NK-92 (cell line): ENCODE measurements around the gene TFB2M.

Source experiments
- DNase-seq: peaks from one replicate; lab custom pipeline; 2025; ENCODE audit not compliant: unreplicated experiment; lab: John Stamatoyannopoulos, UW

Gene TFB2M

DNA sequence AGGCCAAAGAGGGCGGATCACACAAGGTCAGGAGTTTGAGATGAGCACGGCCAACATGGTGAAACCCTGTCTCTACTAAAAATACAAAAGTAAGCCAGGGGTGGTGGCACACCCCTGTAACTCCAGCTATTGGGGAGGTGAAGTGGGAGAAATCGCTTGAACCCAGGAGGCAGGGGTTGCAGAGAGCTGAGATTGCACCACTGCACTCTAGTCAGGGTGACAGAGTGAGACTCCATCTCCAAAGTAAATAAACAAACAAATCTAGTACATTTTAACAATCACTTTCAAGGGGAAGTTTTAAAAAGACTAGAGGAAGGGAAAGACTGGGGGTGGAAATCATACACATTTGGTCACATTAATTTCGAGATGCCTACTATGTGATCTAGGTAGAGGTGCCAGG is 6.8 kb downstream of the TFB2M start:
- no peak for DNase-seq

DNA sequence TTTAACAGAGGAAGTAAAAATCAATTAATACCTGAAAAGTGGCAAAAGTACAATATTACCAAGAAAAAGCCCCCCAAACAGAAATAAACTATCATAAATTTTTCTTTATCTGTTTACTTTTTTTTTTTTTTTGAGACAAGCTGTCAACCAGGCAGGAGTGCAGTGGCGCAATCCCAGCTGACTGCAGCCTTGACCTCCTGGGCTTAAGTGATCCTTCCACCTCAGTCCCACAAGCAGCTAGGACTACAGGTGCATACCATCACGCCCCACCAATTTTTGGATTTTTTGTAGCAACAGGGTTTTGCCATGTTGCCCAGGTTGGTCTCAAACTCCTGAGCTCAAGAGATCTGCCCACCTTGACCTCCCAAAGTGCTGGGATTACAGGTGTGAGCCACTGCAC is 8.0 kb downstream of the TFB2M start:
- no peak for DNase-seq

DNA sequence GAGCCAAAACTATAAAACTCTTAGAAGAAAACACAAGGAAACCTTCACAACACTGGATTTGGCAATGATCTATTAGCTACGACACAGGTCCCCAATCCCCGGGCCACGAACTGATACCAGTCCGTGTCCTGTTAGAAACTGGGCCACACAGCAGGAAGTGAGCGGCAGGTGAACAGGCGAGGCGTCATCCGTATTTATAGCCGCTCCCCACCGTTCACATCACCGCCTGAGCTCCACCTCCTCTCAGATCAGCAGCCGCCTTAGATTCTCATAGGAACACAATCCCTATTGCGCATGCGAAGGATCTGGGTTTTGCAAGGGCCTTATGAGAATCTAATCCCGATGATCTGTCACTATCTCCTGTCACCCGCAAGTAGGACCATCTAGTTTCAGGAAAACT is 11.9 kb downstream of the TFB2M start:
- no peak for DNase-seq

DNA sequence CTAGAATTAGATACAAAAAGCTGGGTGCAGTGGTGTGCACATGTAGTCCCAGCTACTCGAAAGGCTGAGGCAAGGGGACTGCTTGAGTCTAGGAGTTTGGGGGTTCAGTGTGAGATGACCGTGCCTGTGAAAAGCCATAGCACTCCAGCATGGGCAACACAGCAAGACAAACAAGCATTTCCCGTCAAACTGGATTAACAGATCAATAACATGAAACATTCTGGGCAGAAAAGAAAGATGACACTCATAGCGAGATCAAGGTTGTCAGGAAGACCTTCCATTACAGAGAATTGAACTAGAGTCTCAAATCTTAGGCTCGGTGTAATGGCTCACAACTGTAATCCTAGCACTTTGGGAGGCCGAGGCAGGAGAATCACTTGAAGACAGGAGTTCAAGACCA is 14.0 kb downstream of the TFB2M start:
- DNase-seq = no peak

DNA sequence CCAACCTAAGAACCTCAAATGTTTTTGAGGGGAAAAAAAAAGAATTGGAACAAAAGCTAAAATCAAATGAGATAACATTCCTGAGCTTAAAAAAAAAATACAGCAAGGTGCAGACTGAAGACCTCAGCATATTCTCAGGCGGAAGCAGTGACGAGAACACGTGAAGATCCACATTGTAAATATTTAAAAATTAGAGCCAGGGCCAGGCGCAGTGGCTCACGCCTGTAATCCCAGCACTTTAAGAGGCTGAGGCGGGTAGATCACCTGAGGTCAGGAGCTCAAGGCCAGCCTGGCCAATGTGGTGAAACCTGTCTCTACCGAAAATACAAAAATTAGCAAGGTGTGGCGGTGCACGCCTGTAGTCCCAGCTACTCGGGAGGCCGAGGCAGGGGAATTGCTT is 15.7 kb downstream of the TFB2M start:
- DNase-seq = no peak

DNA sequence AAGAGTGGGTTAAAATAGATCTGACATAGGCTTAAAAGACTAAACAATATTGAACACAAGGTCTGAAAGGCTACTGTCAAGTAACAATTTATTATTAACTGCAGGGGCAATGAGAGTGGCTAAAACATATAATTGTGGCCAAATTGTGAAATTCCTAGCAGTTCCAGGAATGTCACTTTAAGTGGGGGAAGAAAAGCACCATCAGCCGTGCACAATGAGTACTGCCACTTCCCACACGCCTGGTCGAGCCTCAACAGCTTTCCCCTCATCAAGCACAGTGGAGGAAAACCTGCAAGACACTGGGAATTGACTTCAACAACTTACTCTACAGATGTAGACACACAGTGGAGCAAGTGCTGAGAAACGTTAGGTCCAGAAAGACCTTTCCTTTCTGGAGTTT is 16.4 kb downstream of the TFB2M start:
- DNase-seq = no peak

DNA sequence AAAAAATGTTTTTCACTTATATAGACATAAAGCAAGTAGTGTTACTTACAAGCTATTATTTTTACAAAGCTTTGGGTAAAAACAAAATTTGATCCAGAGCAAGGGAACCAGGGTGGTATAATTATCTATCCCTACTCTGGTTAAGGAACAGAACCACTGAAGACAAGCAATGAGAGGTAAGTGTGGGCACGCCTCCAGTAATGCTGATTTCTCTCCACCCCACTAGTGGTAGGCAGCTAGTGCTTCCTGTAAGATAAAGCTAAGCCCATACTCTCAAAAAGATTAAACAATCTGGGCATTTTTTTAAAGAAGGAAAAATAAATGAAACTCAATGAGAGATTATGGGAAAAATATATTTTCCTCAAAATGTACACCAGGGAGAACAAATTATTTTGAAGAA is 22.1 kb downstream of the TFB2M start:
- no peak for DNase-seq

DNA sequence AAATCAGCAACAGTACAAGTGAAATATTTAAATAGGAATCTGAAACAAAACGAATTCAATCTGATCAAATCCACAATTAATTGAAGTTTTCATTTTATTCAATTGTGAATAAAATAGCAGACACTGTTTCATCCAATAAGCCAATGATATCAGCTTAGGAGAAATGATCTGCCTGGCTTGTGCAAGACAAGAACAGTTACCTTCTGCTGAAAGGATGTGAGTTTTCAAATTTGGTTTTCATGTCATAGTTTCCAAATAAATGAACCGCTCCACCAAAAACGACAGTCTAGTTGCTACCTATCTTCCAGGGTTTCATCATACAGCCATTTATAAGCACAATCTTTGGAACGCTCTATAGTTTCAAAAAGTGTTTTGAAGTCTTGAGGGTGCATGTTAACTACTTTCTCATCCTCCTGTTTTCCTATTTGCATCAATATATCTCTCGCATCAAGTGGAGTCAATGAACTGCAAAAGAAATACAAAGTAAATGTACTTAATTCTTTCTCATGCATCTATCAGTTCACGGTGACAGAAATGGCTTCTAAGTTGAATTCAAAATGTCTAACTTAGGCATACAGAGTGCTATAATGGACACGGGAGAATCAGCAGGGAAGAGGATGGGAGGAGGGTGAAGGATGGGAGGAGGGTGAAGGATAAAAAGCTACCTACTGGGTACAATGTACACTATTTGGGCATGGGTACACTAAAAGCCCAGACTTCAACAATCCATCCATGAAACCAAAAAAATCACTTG is 25.1 kb downstream of the TFB2M start:
- DNase-seq = no peak

DNA sequence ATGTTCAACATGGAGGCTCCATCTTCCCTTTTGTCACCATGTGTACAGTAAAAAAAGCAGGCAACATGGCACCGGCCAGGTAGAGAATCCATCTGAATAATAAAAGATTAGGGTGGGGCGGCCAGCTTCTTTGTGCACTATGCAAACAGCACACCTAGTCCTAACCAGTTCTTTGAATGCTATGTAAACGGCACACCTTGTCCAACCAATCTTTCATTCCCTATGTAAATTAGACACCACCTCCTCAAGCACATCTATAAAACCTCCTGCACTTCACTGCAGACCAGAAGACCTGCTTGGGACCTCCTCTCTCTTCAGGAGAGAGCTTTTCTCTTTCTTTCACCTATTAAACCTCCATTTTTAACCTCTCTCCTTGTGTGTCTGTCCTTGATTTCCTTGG is 28.2 kb downstream of the TFB2M start:
- DNase-seq = no peak

DNA sequence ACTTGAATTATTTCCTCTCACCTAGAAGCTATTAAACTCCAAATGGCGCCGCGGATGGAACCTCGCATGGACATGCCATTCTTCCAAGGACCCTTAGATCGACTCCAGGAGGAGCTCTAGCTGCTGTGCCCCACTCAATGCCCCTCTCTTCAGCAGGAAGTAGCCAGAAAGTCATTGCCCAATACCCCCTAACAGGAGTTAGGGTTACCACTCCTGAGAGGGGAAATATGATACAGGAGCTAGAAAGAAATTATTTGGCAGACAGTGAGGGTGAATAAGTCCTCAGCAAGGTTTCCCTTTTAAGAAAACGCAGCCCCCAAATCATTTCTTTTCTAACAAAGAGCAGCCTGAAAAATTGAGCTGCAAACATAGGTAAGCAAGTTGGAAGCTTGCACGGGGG is 28.6 kb downstream of the TFB2M start:
- no peak for DNase-seq

DNA sequence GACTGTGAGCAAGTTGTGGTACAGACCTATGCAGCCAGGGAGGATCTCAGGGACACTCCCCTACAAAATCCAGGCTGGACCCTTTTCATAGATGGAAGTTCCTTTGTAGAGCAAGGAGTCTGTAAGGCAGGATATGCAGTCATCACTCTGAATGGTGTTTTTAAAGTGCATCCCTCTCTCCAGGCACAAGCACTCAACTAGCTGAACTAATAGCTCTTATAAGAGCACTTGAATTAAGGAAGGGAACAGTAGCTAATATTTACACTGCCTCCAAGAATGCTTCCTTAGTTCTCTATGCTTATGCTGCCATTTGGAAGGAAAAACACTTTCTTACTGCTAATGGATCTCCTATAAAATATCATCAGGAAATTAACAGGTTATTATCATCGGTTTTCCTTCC is 31.9 kb downstream of the TFB2M start:
- DNase-seq = no peak

DNA sequence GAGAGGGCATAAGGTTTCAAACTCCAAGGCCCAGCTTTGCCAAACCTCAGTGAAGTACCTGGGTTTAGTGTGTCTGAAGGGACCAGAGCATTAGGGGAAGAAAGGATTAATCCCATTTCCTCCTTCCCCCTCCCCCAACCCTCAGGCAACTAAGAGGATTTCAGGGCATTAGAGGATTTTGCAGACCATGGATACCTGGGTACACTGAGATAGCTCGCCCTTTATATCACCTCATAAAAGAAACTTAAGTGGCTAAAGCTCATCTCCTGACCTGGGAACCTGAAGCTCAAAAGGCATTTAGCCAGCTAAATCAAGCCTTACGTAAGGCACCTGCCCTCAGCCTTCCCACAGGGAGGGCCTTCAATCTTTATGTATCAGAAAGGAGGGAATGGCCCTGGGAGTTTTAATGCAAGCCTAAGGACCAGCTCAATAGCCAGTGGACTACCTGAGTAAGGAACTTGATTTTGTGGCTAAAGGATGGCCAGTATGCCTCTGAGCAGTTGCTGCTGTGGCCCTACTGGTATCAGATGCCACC is 32.6 kb downstream of the TFB2M start:
- DNase-seq = no peak

DNA sequence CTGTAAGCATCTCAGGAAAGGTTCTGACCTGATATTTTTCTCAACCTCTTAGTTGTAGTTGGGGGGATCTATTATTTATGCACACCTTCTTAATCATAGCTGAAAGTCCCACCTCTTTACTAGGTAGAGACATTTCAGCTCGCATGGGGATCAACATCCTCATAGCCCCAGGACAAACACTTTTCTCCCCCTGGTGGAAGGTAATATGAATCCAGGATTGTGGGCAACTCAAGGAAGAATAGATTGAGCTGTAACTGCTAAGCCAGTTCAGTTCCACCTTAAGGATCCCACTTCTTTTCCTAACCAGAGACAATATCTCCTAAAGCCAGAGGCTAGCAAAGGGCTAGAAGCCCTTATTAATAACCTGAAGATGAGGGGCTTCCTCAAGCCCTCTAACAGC is 33.5 kb downstream of the TFB2M start:
- no peak for DNase-seq

DNA sequence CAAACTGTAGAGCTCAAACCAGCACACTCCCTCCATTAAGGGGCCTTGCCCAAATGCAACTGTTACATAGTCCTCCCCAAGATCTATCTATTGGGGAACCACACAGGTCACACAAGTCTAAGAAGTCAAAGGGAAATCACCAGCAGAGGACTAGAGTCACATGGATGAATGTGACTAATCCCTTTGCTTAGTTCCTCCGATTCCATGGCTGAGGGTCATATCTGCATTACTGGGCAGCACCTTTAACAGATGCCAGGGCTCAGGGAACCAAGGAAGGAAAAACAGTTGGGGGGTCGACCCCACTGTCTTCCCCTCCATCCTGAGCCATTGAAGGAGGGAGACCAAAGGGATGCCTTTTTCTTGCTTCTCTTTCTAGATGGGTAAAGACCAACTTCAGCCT is 35.6 kb downstream of the TFB2M start:
- no peak for DNase-seq

DNA sequence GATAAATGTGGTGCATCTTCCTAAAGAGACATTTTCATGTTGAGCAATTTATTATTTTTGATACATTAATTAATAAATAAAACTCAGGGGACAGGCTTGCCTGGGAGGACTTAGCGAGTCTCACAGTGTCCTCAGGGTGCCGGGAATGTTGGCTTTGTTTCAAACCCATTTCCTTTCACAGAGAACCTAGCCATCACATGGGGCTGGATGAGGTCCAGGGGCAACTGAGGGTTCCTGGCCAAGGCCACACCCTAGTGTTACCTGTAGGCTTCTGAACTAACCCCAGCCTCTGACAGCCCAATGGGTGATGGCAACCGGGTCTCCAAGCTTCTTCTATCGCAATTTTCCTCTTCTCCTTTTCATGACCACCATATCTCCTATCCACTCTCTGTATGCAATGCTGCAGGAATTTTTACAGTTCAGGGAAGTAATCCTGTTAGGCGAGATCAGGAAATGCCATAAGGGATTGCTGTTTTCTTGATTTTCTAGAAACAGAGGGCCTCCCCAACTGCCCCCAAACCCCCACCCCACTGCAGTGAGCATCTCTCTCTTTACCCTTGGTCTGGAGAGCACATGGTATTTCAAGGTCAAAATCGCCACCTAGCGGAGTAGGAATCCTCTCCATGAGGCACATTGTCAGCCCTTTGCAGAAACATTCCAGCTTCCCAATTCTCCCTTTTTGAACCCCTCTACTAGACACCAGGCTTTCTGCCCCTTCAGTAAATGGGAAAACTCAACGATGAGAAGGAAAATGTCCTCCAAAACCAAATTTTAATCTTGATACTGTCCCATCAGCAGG is 36.9 kb downstream of the TFB2M start:
- DNase-seq = no peak

DNA sequence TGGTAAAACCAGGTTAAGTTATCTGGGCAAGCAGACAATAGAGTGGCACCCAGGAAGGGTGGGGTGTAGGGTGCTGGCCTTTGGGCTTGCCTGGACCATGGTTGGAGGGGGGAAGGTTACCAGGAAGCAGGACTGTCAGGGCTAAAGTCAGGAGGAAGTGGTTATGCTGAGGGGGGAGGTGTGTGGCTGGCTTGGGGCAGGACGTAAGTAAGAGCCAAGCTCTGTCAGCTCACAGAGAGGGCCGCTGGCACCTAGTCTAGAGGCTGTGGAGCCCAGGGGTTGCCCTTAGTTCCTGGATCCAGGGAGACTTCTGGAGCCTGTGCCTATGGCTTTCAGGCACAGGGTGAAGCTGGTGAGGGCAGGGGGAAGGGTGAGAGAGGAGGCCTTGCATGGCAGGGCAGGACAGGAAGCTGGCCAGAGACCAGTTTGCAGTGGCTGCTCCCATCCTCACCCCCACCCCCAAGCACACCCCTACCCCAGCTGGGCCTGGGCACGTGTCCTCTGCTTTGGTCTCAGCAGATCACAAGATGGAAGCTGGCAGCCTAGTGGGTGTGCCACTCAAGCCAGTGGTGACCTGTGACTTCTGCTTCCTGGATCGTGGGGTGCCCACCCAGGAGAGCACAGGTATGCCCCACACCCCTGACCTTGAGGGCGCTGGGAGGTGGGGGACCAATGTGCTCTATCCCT is 38.5 kb downstream of the TFB2M start:
- DNase-seq = no peak

DNA sequence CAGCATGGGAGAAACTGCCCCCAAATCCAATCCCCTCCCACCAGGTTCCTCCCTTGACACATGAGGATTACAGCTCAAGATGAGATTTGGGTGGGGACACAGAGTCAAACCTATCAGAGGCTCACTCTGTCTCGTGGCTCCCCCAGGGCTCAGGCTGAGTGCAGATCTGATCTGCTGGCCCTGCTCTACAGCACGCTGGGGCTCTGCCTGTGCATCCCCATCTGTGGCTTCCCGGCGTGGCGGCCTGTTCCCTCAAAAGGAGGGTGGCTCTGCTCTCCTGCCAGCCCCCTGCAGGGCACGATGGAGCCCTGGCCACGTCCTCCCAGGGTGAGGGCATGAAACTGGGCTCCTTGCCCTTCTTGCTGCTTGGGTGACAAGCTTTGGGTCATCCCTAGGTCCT is 39.1 kb downstream of the TFB2M start:
- no peak for DNase-seq

DNA sequence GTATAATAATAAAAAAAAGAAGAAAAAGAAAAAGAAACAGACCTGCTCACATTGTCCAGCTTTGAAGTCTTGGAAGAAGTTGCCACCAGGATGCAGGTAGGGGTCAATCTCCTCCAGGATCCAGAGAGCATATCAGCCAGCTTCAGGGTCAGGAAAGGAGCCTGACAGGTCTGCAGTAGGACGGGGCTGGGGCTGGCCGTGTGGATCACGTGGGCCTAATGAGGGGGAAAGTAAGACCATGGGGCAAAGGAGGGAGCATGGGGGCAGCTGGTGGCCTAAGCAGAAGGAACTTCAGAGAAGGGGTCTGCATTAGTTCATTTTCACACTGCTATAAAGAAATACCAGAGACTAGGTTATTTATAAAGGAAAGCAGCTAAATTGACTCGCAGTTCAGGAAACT is 39.7 kb downstream of the TFB2M start:
- DNase-seq = no peak

DNA sequence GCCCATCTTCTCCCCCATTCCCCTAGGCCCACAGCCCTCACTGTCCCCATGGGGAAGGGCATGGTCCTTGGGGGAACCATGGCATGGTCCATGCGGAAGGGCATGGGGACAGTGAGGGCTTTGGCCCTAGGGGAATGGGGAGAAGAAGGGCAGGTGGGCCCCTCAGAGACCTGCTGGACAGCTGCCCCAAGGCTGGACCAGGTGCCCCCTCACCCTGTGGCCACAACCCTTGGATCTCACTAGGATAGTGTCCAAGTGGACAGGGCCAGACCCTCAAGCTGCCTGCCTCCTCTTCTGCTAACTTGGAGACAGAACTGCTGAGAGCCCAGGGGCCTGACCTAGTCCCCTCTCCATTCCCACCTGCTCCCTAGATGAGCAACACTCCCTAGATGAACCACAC is 46.5 kb downstream of the TFB2M start:
- no peak for DNase-seq

DNA sequence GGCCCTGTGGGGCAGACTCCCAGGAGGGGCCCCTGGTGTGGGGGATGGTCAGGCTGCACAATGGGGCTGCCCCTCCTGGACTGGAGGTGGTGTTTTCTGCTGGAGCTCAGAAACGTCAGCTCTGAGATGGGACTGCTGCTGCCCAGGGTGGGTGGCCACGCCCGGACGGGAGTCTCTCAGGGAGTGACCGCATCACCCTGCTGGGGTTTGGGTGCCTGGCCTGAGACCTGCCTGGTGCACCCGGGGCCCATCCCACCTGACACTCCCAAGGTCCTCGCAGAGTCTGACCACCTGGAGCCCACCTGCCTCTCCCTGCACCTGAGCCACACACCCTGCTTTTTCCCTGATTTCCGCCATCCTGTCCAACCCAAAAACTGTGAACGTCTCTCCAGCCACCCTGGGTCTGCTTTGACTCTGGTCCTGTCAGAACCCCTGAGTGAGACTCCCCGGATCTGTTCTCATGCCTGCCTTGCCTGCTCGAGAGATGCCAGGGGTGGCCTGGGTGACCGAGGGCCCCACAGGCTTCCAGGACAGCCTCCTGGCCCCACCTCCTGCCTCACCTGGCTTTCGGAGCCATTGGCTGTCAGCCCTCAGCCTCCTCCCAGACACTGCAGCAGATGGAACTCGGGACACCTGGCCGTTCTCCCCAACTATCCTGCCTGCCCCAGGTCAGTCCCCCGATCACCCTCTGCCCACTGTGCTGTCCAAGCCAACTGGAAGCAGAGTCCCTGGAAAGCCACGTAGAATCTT is 47.4 kb downstream of the TFB2M start:
- DNase-seq = no peak

DNA sequence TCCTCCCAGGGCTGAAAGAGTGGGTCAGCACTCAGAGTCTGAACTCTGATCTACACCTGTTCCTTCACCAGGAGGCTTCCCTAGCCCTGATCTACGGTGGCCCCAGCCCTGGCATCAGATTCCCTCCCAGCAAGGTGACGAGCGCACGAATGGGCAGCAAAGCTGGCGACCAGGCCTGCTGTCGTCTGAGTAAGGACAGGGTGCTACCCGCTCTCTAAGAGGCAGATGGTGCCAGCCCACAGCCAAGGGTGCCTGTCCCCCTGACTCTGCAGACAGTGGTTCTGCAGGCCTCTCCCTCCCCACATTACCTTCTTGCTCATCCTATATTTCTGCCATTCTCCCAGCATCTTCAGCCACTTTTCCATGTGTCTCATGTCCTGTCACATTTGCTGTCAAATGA is 48.7 kb downstream of the TFB2M start:
- DNase-seq = no peak
